ENCODE data around the gene TAF3.

TAF3 gene

GRCh38 chr10:7832060-7832459 lies 13.8 kb downstream of the TAF3 start:
- TF ChIP-seq CTCF (IDR thresholded peaks at IDR 0.05; ENCODE audit: extremely low read depth, missing control alignments), result no peak
- no peak for DNase-seq (ENCODE audit: low spot score)

- no peak for DNase-seq (ENCODE audit: low spot score)
- no peak for TF ChIP-seq CTCF (IDR thresholded peaks at IDR 0.05; ENCODE audit: extremely low read depth, missing control alignments)
Observed at GRCh38 chr10:7833210-7833609, 14.9 kb downstream of the TAF3 start.

- TF ChIP-seq CTCF (IDR thresholded peaks at IDR 0.05; ENCODE audit: extremely low read depth, missing control alignments), result no peak
Observed at GRCh38 chr10:7834262-7834661, 16.0 kb downstream of the TAF3 start.

GRCh38 chr10:7836571-7836970 lies 18.3 kb downstream of the TAF3 start:
- TF ChIP-seq CTCF (IDR thresholded peaks at IDR 0.05; ENCODE audit: extremely low read depth, missing control alignments), result no peak
- no peak for DNase-seq (ENCODE audit: low spot score)

More at GRCh38 chr10:7834262-7834661, 16.0 kb downstream of the TAF3 start:
- DNase-seq (ENCODE audit: low spot score), result no peak

- TF ChIP-seq CTCF (IDR thresholded peaks at IDR 0.05; ENCODE audit: extremely low read depth, missing control alignments), result no peak
- DNase-seq (ENCODE audit: low spot score), result no peak
Observed at GRCh38 chr10:7846591-7846990, 28.3 kb downstream of the TAF3 start.

- TF ChIP-seq CTCF (IDR thresholded peaks at IDR 0.05; ENCODE audit: extremely low read depth, missing control alignments), result no peak
- DNase-seq (ENCODE audit: low spot score), result no peak
Observed at GRCh38 chr10:7853226-7853842, 35.0 kb downstream of the TAF3 start.

- TF ChIP-seq CTCF (IDR thresholded peaks at IDR 0.05; ENCODE audit: extremely low read depth, missing control alignments), result no peak
- no peak for DNase-seq (ENCODE audit: low spot score)
Observed at GRCh38 chr10:7853890-7854289, 35.6 kb downstream of the TAF3 start.
